Rectal smooth muscle tissue (tissue), 1 donor: ENCODE results near the gene ESCO1.

Source experiments
- H3K27ac ChIP-seq: one replicate; pipeline ENCODE4 v1.7.0; 2013; ENCODE audit warnings: low read depth, low read length, inconsistent platforms
- H3K27me3 ChIP-seq: one replicate; pipeline ENCODE4 v1.7.0; 2013; ENCODE audit warnings: low read length; ENCODE audit not compliant: control insufficient read depth, insufficient read depth
- H3K36me3 ChIP-seq: one replicate; pipeline ENCODE4 v1.7.0; 2013; ENCODE audit warnings: low read length; ENCODE audit not compliant: control insufficient read depth, insufficient read depth
- H3K4me1 ChIP-seq: one replicate; pipeline ENCODE4 v1.7.0; 2013; ENCODE audit warnings: low read length; ENCODE audit not compliant: control insufficient read depth, insufficient read depth
- H3K4me3 ChIP-seq: one replicate; pipeline ENCODE4 v1.7.0; 2013; ENCODE audit warnings: low read length
- H3K9ac ChIP-seq: one replicate; pipeline ENCODE4 v1.7.0; 2013; ENCODE audit warnings: low read length

Gene ESCO1

DNA sequence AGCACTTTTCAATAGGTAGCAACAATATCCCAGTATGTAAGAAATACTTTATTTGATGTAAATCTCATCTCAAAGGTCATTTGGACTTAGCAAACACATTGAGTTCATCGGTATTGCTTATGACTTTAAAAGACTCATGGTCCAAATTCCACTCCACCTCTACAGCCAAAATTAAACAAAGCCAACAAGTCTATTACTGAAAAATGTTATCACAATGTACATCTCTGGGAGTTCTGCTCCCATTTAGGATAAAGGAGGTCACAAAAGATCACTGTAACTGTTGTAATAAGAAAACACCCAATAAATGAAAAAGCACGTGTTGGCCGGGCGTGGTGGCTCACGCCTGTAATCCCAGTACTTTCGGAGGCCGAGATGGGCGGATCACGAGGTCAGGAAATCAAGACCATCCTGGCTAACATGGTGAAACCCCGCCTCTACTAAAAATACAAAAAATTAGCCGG is 50.0 kb downstream of the ESCO1 start:
- peaks cover 2% of the 10 kb centered on the region for H3K36me3 ChIP-seq
- no peak overlapping the region for H3K4me3 ChIP-seq
- no peaks in the 10 kb centered on the region for H3K27me3 ChIP-seq
- H3K4me1 ChIP-seq, result no peaks in the 10 kb centered on the region
- H3K27ac ChIP-seq, result no peak overlapping the region
- H3K9ac ChIP-seq, result no peak overlapping the region

- H3K9ac ChIP-seq, result no peak overlapping the region
- no peak overlapping the region for H3K27ac ChIP-seq
- H3K27me3 ChIP-seq, result no peaks in the 10 kb centered on the region
- no peak overlapping the region for H3K4me3 ChIP-seq
- H3K4me1 ChIP-seq, result no peaks in the 10 kb centered on the region
- H3K36me3 ChIP-seq, result peaks cover 2% of the 10 kb centered on the region
These were observed 51.9 kb downstream of the ESCO1 start for GRCh38 chr18:21548647-21549046.

DNA sequence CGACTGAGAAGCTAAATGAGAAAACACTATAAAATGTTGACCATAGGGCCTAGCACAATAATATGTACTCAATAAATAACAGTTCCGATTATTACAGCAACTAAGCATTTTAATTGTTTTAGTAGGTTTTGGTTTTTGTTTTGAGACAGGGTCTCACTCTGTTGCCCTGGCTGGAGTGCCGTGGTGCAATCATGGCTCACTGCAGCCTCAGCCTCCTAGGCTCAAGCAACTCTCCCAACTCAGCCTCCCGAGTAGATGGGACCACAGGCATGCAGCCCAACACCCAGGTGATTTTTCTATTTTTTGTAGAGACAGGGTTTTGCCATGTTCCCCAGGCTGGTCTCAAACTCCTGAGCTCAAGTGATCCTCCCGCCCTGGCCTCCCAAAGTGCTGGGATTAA is 54.1 kb downstream of the ESCO1 start:
- no peak overlapping the region for H3K4me3 ChIP-seq
- H3K36me3 ChIP-seq, result no peaks in the 10 kb centered on the region
- no peak overlapping the region for H3K27ac ChIP-seq
- no peak overlapping the region for H3K9ac ChIP-seq
- no peaks in the 10 kb centered on the region for H3K27me3 ChIP-seq
- H3K4me1 ChIP-seq, result no peaks in the 10 kb centered on the region

- Histone ChIP-seq H3K27ac (no peak overlapping the region), H3K36me3 (peaks cover 7% of the 10 kb centered on the region), H3K9ac (no peak overlapping the region), H3K27me3 (no peaks in the 10 kb centered on the region), H3K4me3 (no peak overlapping the region), H3K4me1 (no peaks in the 10 kb centered on the region)
These were observed 62.3 kb downstream of the ESCO1 start for GRCh38 chr18:21538230-21538629.

- Histone ChIP-seq H3K36me3 (peaks cover 10% of the 10 kb centered on the region), H3K27ac (no peak overlapping the region), H3K4me3 (no peak overlapping the region), H3K27me3 (no peaks in the 10 kb centered on the region), H3K9ac (no peak overlapping the region), H3K4me1 (no peaks in the 10 kb centered on the region)
These were observed 66.2 kb downstream of the ESCO1 start for GRCh38 chr18:21534327-21534726.

DNA sequence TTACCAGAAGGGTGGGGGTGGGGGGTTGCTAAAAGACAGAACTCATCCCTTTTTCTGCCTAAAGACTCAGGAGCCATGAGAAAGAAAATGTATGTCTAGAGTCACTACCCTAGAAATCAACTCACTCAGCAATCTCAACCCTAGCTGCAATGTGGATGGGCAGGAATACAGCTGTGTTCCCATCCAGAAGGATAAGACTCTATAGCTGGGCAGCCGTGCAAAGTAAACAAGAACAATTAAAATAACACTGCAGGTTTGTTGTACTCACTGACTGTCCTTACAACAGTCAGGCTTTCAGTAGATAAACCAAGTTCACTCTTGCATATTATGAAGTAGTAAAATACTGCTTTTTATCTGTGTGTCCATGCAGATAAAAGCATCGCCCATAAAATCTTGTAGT is 74.0 kb downstream of the ESCO1 start:
- no peaks in the 10 kb centered on the region for H3K27me3 ChIP-seq
- H3K36me3 ChIP-seq, result peaks cover 6% of the 10 kb centered on the region
- H3K9ac ChIP-seq, result no peak overlapping the region
- no peak overlapping the region for H3K27ac ChIP-seq
- no peak overlapping the region for H3K4me3 ChIP-seq
- H3K4me1 ChIP-seq, result no peaks in the 10 kb centered on the region

DNA sequence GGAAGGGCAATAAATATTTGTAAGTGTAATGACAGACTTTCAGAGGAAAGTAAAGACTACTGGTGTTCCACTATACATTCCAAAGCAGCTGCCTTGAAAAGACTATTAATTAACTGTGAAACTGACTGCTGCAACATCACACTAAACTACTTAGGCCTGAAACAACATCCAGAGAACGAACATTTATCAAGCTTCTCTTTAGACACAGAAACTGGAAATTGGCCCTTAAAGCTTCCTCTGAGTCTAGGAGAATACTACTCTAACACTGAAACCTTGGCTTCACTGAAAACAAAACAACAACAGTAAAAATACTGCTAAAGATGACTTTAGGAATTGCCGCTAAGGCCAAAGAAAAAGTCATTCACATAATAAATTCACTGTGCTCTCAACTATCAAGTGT is 74.6 kb downstream of the ESCO1 start:
- H3K27ac ChIP-seq, result no peak overlapping the region
- H3K4me3 ChIP-seq, result no peak overlapping the region
- no peaks in the 10 kb centered on the region for H3K4me1 ChIP-seq
- H3K36me3 ChIP-seq, result peaks cover 4% of the 10 kb centered on the region
- no peak overlapping the region for H3K9ac ChIP-seq
- H3K27me3 ChIP-seq, result no peaks in the 10 kb centered on the region

GRCh38 chr18:21522530-21522929 is 78.0 kb downstream of the ESCO1 start:
- peaks cover 4% of the 10 kb centered on the region for H3K36me3 ChIP-seq
- H3K9ac ChIP-seq, result no peak overlapping the region
- H3K27ac ChIP-seq, result no peak overlapping the region
- H3K27me3 ChIP-seq, result no peaks in the 10 kb centered on the region
- H3K4me1 ChIP-seq, result no peaks in the 10 kb centered on the region
- H3K4me3 ChIP-seq, result no peak overlapping the region

- no peak overlapping the region for H3K4me3 ChIP-seq
- H3K27ac ChIP-seq, result no peak overlapping the region
- H3K4me1 ChIP-seq, result no peaks in the 10 kb centered on the region
- H3K36me3 ChIP-seq, result no peaks in the 10 kb centered on the region
- no peak overlapping the region for H3K9ac ChIP-seq
- H3K27me3 ChIP-seq, result no peaks in the 10 kb centered on the region
These were observed 86.8 kb downstream of the ESCO1 start for GRCh38 chr18:21513741-21514140.

DNA sequence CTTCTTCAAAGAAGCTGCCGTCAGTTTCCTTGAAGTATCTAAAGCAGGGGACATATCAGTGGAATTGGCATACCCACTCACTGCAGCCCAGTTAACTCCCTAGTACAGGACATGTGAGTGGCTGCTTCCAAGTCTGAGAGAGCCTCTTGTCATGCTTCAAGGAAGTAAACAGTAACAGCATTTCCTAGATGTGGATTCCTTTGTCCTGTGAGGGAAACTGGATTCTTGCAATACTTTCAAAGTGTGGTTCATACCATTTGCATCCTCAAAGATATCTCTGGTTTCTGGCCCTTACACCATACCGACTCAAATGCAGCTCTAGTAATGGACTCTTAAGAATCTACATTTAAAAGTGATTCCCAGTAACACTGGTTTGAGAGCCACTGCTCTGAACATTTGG is 87.2 kb downstream of the ESCO1 start:
- H3K4me3 ChIP-seq, result no peak overlapping the region
- H3K27me3 ChIP-seq, result no peaks in the 10 kb centered on the region
- H3K27ac ChIP-seq, result no peak overlapping the region
- no peaks in the 10 kb centered on the region for H3K36me3 ChIP-seq
- H3K9ac ChIP-seq, result no peak overlapping the region
- no peaks in the 10 kb centered on the region for H3K4me1 ChIP-seq

- H3K9ac ChIP-seq, result no peak overlapping the region
- no peaks in the 10 kb centered on the region for H3K27me3 ChIP-seq
- H3K4me1 ChIP-seq, result no peaks in the 10 kb centered on the region
- no peak overlapping the region for H3K4me3 ChIP-seq
- H3K27ac ChIP-seq, result no peak overlapping the region
- H3K36me3 ChIP-seq, result no peaks in the 10 kb centered on the region
These were observed 91.4 kb downstream of the ESCO1 start for GRCh38 chr18:21509062-21509461.

GRCh38 chr18:21507913-21508701 is 92.4 kb downstream of the ESCO1 start:
- H3K4me1 ChIP-seq, result no peaks in the 10 kb centered on the region
- H3K9ac ChIP-seq, result no peak overlapping the region
- no peak overlapping the region for H3K4me3 ChIP-seq
- no peaks in the 10 kb centered on the region for H3K27me3 ChIP-seq
- no peaks in the 10 kb centered on the region for H3K36me3 ChIP-seq
- no peak overlapping the region for H3K27ac ChIP-seq

- Histone ChIP-seq H3K36me3 (no peaks in the 10 kb centered on the region), H3K9ac (no peak overlapping the region), H3K4me3 (no peak overlapping the region), H3K27ac (no peak overlapping the region), H3K27me3 (no peaks in the 10 kb centered on the region), H3K4me1 (no peaks in the 10 kb centered on the region)
These were observed 97.8 kb downstream of the ESCO1 start for GRCh38 chr18:21502661-21503060.
